Smooth muscle cell of trachea (primary cell): ENCODE results near the gene ZNF483. TPM values are rescaled to one million over a fixed set of nuclear protein-coding genes. Genes with fewer than 3 reads are reported as not detected.

Experiments
- total RNA-seq: library from RNA; depleted of rRNA; stranded (reverse); fragments of >200 nt; gene quantifications from 2 replicates; pipeline ENCODE4 v1.2.1, GENCODE V29; 2014

ZNF483 gene
- total RNA-seq: 1.8 and 2.8 TPM in 2 replicates

GRCh38 chr9:111525056-111525977 lies at the start of gene ZNF483:
Gene ZNF483, plus strand, starts transcription at chr9:111525179. Its CDS starts 2,217 bp downstream, at chr9:111527396.

GRCh38 chr9:111483858-111484571 lies 41.0 kb upstream of the ZNF483 start, which contains the start of gene ECPAS:
Gene ECPAS, minus strand, starts transcription at chr9:111484383. Its CDS starts 11,465 bp downstream, at chr9:111472918.

GRCh38 chr9:111599092-111599954 lies 74.3 kb downstream of the ZNF483 start, which contains the start of gene PTGR1:
Gene PTGR1, minus strand, starts transcription at chr9:111599647. Its CDS starts 2,225 bp downstream, at chr9:111597422.

Other genes with a start within 250 kb of the ZNF483 start
- not detected in 2 replicates for gene OR2K2, start 195.0 kb upstream of the ZNF483 start, total RNA-seq
- gene ECPAS, start 40.8 kb upstream of the ZNF483 start, total RNA-seq: 102 and 110 TPM in 2 replicates
- gene PTGR1, start 74.5 kb downstream of the ZNF483 start, total RNA-seq: 139 and 161 TPM in 2 replicates
- gene DNAJC25, start 106.2 kb downstream of the ZNF483 start, total RNA-seq: 8.3 and 9.3 TPM in 2 replicates
- 71.8 and 150 TPM in 2 replicates for gene GNG10, start 136.4 kb downstream of the ZNF483 start, total RNA-seq